ENCODE measurements around the gene SCYL2.
"Not testable (repeated sequence)": the region's sequence is repeated elsewhere in the genome, so short reads cannot be mapped to it uniquely, and the experiment has no call there.

Gene SCYL2

DNA sequence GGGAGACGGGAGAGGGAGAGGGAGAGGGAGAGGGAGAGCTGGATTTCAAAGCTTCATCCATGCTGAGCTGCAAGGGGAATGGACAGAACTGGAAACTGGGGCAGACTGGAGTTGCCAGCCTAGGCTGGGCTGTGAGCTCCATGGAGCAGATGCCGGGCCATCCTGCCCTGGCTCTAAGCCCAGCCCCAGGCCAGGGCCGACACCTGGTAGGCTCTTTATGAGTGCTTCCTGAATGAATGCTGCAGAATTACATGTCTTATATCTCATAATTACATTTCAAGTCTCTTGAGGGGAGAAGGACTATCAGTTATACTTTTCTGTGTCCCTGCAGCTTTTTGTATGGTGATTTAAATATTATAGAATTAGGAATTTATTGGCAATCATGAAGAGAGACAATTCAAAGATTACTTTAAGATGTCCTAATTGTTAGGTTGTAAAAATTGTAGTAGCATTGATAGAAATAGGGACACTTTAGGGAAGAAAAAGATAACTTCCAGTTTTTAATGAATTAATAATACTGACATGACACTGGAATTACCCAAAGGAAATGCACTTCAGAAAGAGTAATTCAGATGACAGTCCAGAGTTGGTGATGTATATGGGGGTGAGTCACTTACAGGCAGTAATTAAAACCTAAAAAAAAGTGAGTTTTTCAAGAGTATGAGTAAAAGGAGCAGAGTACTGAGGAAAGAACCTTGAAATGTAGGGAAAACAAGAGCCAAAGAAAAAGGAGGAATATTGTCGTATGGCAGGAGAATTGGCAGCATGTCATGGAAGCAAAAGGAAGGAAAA lies 29.0 kb downstream of the SCYL2 start:
- no peak overlapping the region for H3K4me3 ChIP-seq (replicated peaks in 1 of 2; ENCODE audit: low read depth in 2 of 2, low read length in 2 of 2)
- peak; percentile 3 to 46 for DNase-seq (ENCODE audit: low read depth in 2 of 2)
- no peak for TF ChIP-seq CTCF (IDR thresholded peaks at IDR 0.05; ENCODE audit: low read depth, low read length)

GRCh38 chr12:100302081-100302480 lies 35.1 kb downstream of the SCYL2 start:
- no peak overlapping the region for H3K4me3 ChIP-seq (replicated peaks in 1 of 2; ENCODE audit: low read depth in 2 of 2, low read length in 2 of 2)
- no peak for DNase-seq (ENCODE audit: low read depth in 2 of 2)
- no peak for TF ChIP-seq CTCF (IDR thresholded peaks at IDR 0.05; ENCODE audit: low read depth, low read length)

- no peak overlapping the region for H3K4me3 ChIP-seq (replicated peaks in 1 of 2; ENCODE audit: low read depth in 2 of 2, low read length in 2 of 2)
- DNase-seq (ENCODE audit: low read depth in 2 of 2), result no peak
- TF ChIP-seq CTCF (IDR thresholded peaks at IDR 0.05; ENCODE audit: low read depth, low read length), result no peak
These were observed 36.9 kb downstream of the SCYL2 start for GRCh38 chr12:100303831-100304230.

GRCh38 chr12:100304334-100304733 lies 37.4 kb downstream of the SCYL2 start:
- DNase-seq (ENCODE audit: low read depth in 2 of 2); H3K4me3 ChIP-seq (replicated peaks in 1 of 2; ENCODE audit: low read depth in 2 of 2, low read length in 2 of 2): not testable (repeated sequence)

DNA sequence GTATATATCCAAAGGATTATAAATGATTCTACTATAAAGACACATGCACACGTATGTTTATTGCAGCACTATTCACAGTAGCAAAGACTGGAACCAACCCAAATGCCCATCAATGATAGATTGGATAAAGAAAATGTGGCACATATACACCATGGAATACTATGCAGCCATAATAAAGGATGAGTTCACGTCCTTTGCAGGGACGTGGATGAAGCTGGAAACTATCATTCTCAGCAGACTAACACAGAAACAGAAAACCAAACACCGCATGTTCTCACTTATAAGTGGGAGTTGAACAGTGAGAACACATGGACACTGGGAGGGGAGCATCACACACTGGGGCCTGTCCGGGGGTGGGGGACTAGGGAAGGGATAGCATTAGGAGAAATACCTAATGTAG lies 41.2 kb downstream of the SCYL2 start:
- not testable (repeated sequence) for H3K4me3 ChIP-seq (replicated peaks in 1 of 2; ENCODE audit: low read depth in 2 of 2, low read length in 2 of 2); DNase-seq (ENCODE audit: low read depth in 2 of 2)

DNA sequence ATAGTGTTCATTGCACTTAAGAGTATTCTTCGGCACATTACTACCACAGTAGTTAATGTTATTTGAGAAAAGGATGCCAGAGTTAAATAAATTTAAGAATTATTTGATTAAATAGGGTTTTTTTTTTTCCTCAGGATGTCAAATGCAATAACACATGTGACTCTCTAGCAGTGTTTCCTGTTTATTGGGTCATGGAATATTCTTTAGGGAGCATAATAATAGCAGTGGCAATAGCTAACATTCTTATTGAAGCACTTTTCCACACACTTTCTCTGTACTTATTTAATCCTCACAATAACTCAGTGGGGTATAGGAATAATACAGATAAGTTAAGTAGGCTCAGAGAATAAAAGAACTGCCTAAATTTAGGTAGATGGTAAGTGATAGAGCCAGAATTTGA lies 44.3 kb downstream of the SCYL2 start:
- no peak for TF ChIP-seq CTCF (IDR thresholded peaks at IDR 0.05; ENCODE audit: low read depth, low read length)
- DNase-seq (ENCODE audit: low read depth in 2 of 2), result no peak
- no peak overlapping the region for H3K4me3 ChIP-seq (replicated peaks in 1 of 2; ENCODE audit: low read depth in 2 of 2, low read length in 2 of 2)

DNA sequence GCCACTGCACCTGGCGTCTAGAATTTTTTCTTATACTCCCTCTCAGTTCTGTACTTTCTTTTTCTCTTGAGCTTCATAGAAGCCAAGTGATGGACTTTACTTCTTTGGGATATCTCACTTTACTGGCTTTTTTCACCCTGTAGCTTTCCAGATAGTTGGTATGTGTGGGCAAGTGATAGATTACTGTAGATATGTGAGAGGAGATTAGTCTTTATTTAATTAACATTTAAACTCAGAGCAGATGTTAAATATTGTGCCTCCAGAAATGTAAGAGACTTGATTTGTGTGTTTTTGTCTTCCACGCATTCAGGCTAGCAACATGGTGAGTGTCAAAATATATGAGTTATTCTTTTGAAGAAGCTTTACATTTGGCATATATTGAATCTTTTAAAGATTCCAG lies 50.4 kb downstream of the SCYL2 start:
- no peak for TF ChIP-seq CTCF (IDR thresholded peaks at IDR 0.05; ENCODE audit: low read depth, low read length)
- H3K4me3 ChIP-seq (replicated peaks in 1 of 2; ENCODE audit: low read depth in 2 of 2, low read length in 2 of 2), result no peak overlapping the region
- DNase-seq (ENCODE audit: low read depth in 2 of 2), result no peak

DNA sequence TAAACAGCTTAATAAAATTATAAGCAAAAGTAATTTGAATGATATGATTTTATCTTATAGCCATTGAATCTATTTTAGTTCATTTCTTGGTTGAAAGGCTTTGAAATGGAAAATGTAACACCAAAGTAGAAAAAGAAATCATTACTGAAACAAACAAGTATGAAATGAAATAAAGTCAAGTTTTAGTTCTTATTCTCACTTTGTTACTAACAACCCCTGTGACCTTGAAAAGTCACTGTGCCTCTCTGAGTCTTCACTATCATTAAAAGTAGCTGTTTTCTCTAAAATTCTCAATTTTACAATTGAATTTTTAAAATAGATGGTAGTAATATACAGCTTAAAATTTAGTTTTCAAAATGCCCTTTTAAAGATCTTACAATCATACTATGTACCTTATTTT lies 57.5 kb downstream of the SCYL2 start:
- no peak for TF ChIP-seq CTCF (IDR thresholded peaks at IDR 0.05; ENCODE audit: low read depth, low read length)
- no peak for DNase-seq (ENCODE audit: low read depth in 2 of 2)
- no peak overlapping the region for H3K4me3 ChIP-seq (replicated peaks in 1 of 2; ENCODE audit: low read depth in 2 of 2, low read length in 2 of 2)
